Panc1 (cell line): Measurements from ENCODE around the gene POLD1. TPM values are rescaled to one million over a fixed set of nuclear protein-coding genes. Genes with fewer than 3 reads are reported as not detected.

Experiments used
- ATAC-seq: fragments of 200-7000 bp; cut with Tn5 transposase; 2 replicates; pipeline ENCODE4 v1.9.1; 2020; ENCODE audit warnings: mild to moderate bottlenecking, moderate library complexity
- BruUV-seq: library from RNA; stranded (reverse); fragments of 400-500 nt; replicated peaks from 2 replicates; lab custom pipeline; 2021; lab: Mats Ljungman, UMichigan
- CTCF ChIA-PET: fragments of 300-600 bp; sonication (Branson Sonifier 250); formaldehyde crosslinking; loops from one replicate; lab custom pipeline; 2022; ENCODE audit warnings: antibody characterized with exemption; lab: Charles Lee
- POLR2A ChIA-PET: fragments of 300-600 bp; sonication (Branson Sonifier 250); formaldehyde crosslinking; loops from one replicate; lab custom pipeline; 2022; ENCODE audit warnings: antibody characterized with exemption; lab: Charles Lee
- DNase-seq: peaks from one replicate; pipeline ENCODE4 v3.0.0-alpha.2; 2010; ENCODE audit warnings: low read depth, low spot score
- H3K27ac ChIP-seq: 2 replicates; pipeline ENCODE4 v1.5.1; 2011; ENCODE audit warnings: mild to moderate bottlenecking, low read length, inconsistent platforms
- H3K27me3 ChIP-seq: fragments of 200-500 bp; sonication (Bioruptor generic); 2 replicates; pipeline ENCODE4 v1.6.0; 2014; ENCODE audit warnings: low read length, inconsistent platforms; ENCODE audit not compliant: control insufficient read depth, insufficient read depth
- H3K36me3 ChIP-seq: fragments of 200-500 bp; sonication (Bioruptor generic); 2 replicates; pipeline ENCODE4 v1.5.1; 2014; ENCODE audit warnings: inconsistent platforms, mild to moderate bottlenecking, low read length, moderate library complexity; ENCODE audit not compliant: control insufficient read depth, insufficient read depth
- H3K4me1 ChIP-seq: 2 replicates; pipeline ENCODE4 v1.5.1; 2011; ENCODE audit warnings: inconsistent platforms, mild to moderate bottlenecking, low read length, moderate library complexity; ENCODE audit not compliant: control insufficient read depth, insufficient read depth
- H3K4me3 ChIP-seq, 2 experiments: 2 replicates each; pipeline ENCODE4 v1.5.1; 2011 to 2012; ENCODE audit warnings: low read depth in 2 of 2, low read length in 2 of 2, mild to moderate bottlenecking in 2 of 2, inconsistent platforms in 1 of 2, moderate library complexity in 1 of 2
- H3K9me3 ChIP-seq: fragments of 200-500 bp; sonication (Bioruptor generic); 2 replicates; pipeline ENCODE4 v1.5.1; 2014; ENCODE audit warnings: low read depth, mild to moderate bottlenecking, inconsistent platforms, low read length, moderate library complexity; ENCODE audit not compliant: control insufficient read depth, insufficient read depth
- CTCF ChIP-seq: fragments of 450-650 bp; IDR thresholded peaks from 2 replicates; pipeline ENCODE4 v1.5.1; 2017; ENCODE audit warnings: mild to moderate bottlenecking
- POLR2AphosphoS5 ChIP-seq: IDR thresholded peaks from 2 replicates; pipeline ENCODE4 v1.6.1; 2012; ENCODE audit warnings: mild to moderate bottlenecking, low read depth, low read length, moderate library complexity
- REST ChIP-seq, 2 experiments: IDR thresholded peaks; 2 replicates each; pipeline ENCODE4 v1.6.1; 2011 to 2012; ENCODE audit warnings: low read depth in 2 of 2, control low read depth in 1 of 2, low read length in 1 of 2, mild to moderate bottlenecking in 1 of 2, moderate library complexity in 1 of 2; ENCODE audit not compliant: insufficient read depth in 1 of 2
- SIN3A ChIP-seq: IDR thresholded peaks from 2 replicates; pipeline ENCODE4 v1.6.1; 2012; ENCODE audit warnings: low read depth, mild to moderate bottlenecking, low read length, moderate library complexity, borderline replicate concordance; ENCODE audit not compliant: insufficient read depth
- TCF7L2 ChIP-seq: IDR thresholded peaks from 2 replicates; pipeline ENCODE4 v1.6.1; 2011; ENCODE audit warnings: mild to moderate bottlenecking, low read depth, low read length, inconsistent platforms
- in situ Hi-C: cut with HindIII; loops from 2 replicates; pipeline ENCODE4 v1.10.0; 2016; ENCODE audit warnings: low sequenced_read_pairs, low pct_unique_long_range_greater_than_20kb
- intact Hi-C: fragments of 100-400 bp; cut with micrococcal nuclease; formaldehyde crosslinking; loops from one replicate; pipeline ENCODE4 v1.10.0; 2022; ENCODE audit not compliant: unreplicated experiment
- total RNA-seq: library from RNA; stranded (reverse); gene quantifications from one replicate; pipeline ENCODE4 v1.2.1, GENCODE V29; 2021; ENCODE audit not compliant: unreplicated experiment

POLD1 gene
- total RNA-seq, 1 experiment from 2014 or later = 71.7 TPM

GRCh38 chr19:50365434-50366306 is 18.5 kb upstream of the POLD1 start, which contains the start of gene NAPSA:
NAPSA (minus strand) TSS chr19:50365639; CDS start chr19:50365621, 18 bp downstream.
- Histone ChIP-seq H3K36me3 (no peaks in the 10 kb centered on the region), H3K27me3 (no peaks in the 10 kb centered on the region), H3K4me1 (no peaks in the 10 kb centered on the region; the same call in 1 of the 2 replicates), H3K9me3 (no peaks in the 10 kb centered on the region), H3K4me3 (no peak within 1 kb of the TSS), H3K27ac (no peak within 1 kb of the TSS)
- in situ Hi-C loops (no loop called here), intact Hi-C loops (no loop called here)
- POLR2A ChIA-PET = no interaction called here
- DNase-seq (no peak), ATAC-seq (no peak)
- TF ChIP-seq POLR2AphosphoS5 (no peak), CTCF (no peak), TCF7L2 (no peak), REST (IDR thresholded peaks at IDR 0.05; ENCODE audit: insufficient read depth in 1 of 2, low read depth in 2 of 2, low read length in 1 of 2) (no peak), SIN3A (no peak)
- no TSS peak for BruUV-seq
- CTCF ChIA-PET = no interaction called here

GRCh38 chr19:50368649-50369570 is 15.2 kb upstream of the POLD1 start:
- Histone ChIP-seq H3K27ac (peak overlapping the region; percentile 91), H3K4me3 (peak overlapping the region; percentile 62 to 85), H3K36me3 (no peaks in the 10 kb centered on the region), H3K4me1 (no peaks in the 10 kb centered on the region; the same call in 1 of the 2 replicates), H3K27me3 (no peaks in the 10 kb centered on the region), H3K9me3 (no peaks in the 10 kb centered on the region)
- DNase-seq = no peak
- peak; percentile 93 for ATAC-seq
- intact Hi-C loops = no loop called here
- no TSS peak for BruUV-seq
- in situ Hi-C loops = no loop called here
- ChIA-PET CTCF (interaction anchor here (0.6 to 1.0 kb wide), 4 partner anchors 12 to 198 kb away, joined by 3 to 4 read pairs (median 4); no protein-coding TSS in a partner anchor), POLR2A (interaction anchor here (0.6 kb wide), 1 partner anchor 164 kb away, joined by 3 read pairs; no protein-coding TSS in a partner anchor)
- TF ChIP-seq REST (IDR thresholded peaks at IDR 0.05; ENCODE audit: insufficient read depth in 1 of 2, low read depth in 2 of 2, low read length in 1 of 2) (no peak), TCF7L2 (no peak), SIN3A (no peak), CTCF (peak; percentile 86), POLR2AphosphoS5 (no peak)
